Activated CD8-positive, alpha-beta memory T cell treated with anti-CD3 and anti-CD28 coated beads for 1 hour (primary cell): ENCODE measurements around the gene IFNA13.
A peak's percentile ranks its signal among the peaks of the same experiment; 100 is the strongest.
"Not testable (repeated sequence)": the region's sequence is repeated elsewhere in the genome, so short reads cannot be mapped to it uniquely, and the experiment has no call there.

Source experiments
- DNase-seq, 2 donors: peaks; one replicate each; pipeline ENCODE4 v3.0.0-alpha.2; 2020; ENCODE audit warnings: low read depth in 1 of 2; ENCODE audit errors: extremely low read depth in 1 of 2

The IFNA13 gene

GRCh38 chr9:21367957-21368356 is at the start of gene IFNA13:
Gene IFNA13 (minus strand): TSS chr9:21368057. CDS start chr9:21368010, 47 bp downstream.
- DNase-seq = no peak

GRCh38 chr9:21415493-21416267 is 47.8 kb upstream of the IFNA13 start:
- DNase-seq = no peak

- no peak for DNase-seq
Observed at GRCh38 chr9:21414220-21414940, 46.5 kb upstream of the IFNA13 start.

- DNase-seq = no peak
Observed at GRCh38 chr9:21413624-21414023, 45.8 kb upstream of the IFNA13 start.

- DNase-seq = no peak
Observed at GRCh38 chr9:21413151-21413550, 45.3 kb upstream of the IFNA13 start.

GRCh38 chr9:21412107-21412506 is 44.2 kb upstream of the IFNA13 start:
- DNase-seq = no peak

- DNase-seq = no peak
Observed at GRCh38 chr9:21408817-21409216, 41.0 kb upstream of the IFNA13 start, which contains the start of gene IFNA8. Gene IFNA8 (plus strand): TSS chr9:21409117. CDS start chr9:21409177, 60 bp downstream.

GRCh38 chr9:21404146-21404545 is 36.3 kb upstream of the IFNA13 start:
- DNase-seq = no peak

GRCh38 chr9:21402386-21403251 is 34.8 kb upstream of the IFNA13 start:
- no peak for DNase-seq

- no peak for DNase-seq
Observed at GRCh38 chr9:21399956-21400355, 32.1 kb upstream of the IFNA13 start.

- no peak for DNase-seq
Observed at GRCh38 chr9:21398955-21399489, 31.2 kb upstream of the IFNA13 start.

- DNase-seq = peak; percentile 8 to 48
Observed at GRCh38 chr9:21395778-21396717, 28.2 kb upstream of the IFNA13 start.

- DNase-seq = no peak
Observed at GRCh38 chr9:21392270-21392669, 24.4 kb upstream of the IFNA13 start.

GRCh38 chr9:21385131-21385670 is 17.3 kb upstream of the IFNA13 start, which contains the start of gene IFNA2:
Gene IFNA2 (minus strand): TSS chr9:21385398. CDS start chr9:21385329, 69 bp downstream.
- no peak for DNase-seq

GRCh38 chr9:21383627-21384026 is 15.8 kb upstream of the IFNA13 start:
- DNase-seq = no peak

- no peak for DNase-seq
Observed at GRCh38 chr9:21381448-21382339, 13.8 kb upstream of the IFNA13 start.

GRCh38 chr9:21371467-21371866 is 3.6 kb upstream of the IFNA13 start:
- DNase-seq = not testable (repeated sequence)

GRCh38 chr9:21367169-21367568 is 688 bp downstream of the IFNA13 start:
- not testable (repeated sequence) for DNase-seq
